ENCODE results near the gene DOCK3.
"Not testable (repeated sequence)": the region's sequence is repeated elsewhere in the genome, so short reads cannot be mapped to it uniquely, and the experiment has no call there.

Gene DOCK3

DNA sequence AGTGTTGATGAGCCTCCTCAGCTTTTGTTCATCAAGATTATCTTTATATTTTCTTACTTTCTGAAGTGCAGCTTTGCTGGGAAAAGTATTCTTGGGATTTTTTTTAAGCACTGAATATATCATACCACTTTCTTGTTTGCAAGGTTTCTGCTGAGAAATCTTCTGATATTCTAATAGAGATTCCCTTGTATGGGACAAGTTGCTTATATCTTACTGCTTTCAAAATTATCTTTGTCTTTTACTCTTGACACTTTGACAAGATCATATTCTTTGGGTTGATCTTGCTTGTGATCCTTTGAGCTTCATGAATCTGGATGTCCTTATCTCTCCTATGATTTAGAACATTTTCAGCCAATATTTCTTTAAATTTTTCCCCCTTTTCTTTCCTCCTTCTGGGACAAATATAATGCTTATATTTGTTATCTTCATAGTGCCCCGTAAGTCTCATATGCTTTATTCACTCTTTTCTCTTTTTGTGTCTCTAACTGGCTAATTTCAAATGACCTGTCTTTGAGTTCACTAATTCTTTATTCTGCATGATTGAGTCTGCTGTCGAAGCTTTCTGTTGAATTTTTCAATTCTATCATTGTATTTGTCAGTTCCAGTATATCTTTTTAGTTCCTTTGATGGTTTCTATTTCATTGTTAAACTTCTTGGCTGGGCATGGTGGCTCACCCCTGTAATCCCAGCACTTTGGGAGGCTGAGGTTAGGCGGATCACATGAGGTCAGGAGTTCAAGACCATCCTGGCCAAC lies 499.0 kb downstream of the DOCK3 start:
- TF ChIP-seq, protein P1, sequence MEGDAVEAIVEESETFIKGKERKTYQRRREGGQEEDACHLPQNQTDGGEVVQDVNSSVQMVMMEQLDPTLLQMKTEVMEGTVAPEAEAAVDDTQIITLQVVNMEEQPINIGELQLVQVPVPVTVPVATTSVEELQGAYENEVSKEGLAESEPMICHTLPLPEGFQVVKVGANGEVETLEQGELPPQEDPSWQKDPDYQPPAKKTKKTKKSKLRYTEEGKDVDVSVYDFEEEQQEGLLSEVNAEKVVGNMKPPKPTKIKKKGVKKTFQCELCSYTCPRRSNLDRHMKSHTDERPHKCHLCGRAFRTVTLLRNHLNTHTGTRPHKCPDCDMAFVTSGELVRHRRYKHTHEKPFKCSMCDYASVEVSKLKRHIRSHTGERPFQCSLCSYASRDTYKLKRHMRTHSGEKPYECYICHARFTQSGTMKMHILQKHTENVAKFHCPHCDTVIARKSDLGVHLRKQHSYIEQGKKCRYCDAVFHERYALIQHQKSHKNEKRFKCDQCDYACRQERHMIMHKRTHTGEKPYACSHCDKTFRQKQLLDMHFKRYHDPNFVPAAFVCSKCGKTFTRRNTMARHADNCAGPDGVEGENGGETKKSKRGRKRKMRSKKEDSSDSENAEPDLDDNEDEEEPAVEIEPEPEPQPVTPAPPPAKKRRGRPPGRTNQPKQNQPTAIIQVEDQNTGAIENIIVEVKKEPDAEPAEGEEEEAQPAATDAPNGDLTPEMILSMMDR (IDR thresholded peaks at IDR 0.05; ENCODE audit: borderline replicate concordance, control extremely low read depth, extremely low read depth, insufficient read depth, missing control alignments) = no peak
- no peak for DNase-seq (ENCODE audit: low spot score)
- in situ Hi-C loops (cut with MboI; ENCODE audit: low sequenced_read_pairs, unreplicated experiment) = no loop called here

DNA sequence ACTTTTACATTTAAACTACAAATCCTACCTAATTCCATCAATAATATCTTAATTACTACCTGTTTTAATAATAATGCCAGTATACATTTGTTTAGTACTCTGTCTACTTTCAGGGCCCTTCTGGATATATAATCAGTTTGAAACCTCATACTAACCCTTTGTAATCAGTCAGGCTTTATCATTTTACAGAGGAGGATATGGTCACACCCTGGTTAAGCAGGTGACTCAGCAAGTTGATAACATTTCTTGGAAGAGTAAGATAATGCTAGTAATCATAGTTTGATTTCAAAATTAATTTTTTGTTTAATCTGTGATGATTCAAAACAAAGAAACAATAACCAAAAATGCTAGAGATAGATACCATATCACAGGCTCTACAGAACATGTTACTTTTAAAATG lies 502.2 kb downstream of the DOCK3 start:
- no peak for DNase-seq (ENCODE audit: low spot score)
- in situ Hi-C loops (cut with MboI; ENCODE audit: low sequenced_read_pairs, unreplicated experiment) = no loop called here
- TF ChIP-seq, protein P1 (IDR thresholded peaks at IDR 0.05; ENCODE audit: borderline replicate concordance, control extremely low read depth, extremely low read depth, insufficient read depth, missing control alignments) = no peak

DNA sequence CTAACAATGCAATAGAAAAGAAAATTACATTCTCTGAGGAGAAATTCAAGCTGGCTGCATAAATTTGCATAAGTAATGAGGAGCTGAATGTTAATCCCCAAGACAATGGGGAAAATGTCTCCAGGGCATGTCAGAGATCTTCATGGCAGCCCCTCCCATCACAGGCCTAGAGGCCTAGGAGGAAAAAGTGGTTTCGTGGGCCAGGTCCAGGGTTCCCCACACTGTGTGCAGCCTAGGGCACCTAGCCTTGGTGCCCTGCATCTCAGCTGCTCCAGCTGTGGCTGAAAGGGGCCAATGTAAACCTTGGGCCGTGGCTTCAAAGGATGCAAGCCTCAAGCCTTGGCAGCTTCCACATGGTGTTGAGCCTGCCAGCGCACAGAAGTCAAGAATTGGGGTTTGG lies 511.7 kb downstream of the DOCK3 start:
- in situ Hi-C loops (cut with MboI; ENCODE audit: low sequenced_read_pairs, unreplicated experiment); DNase-seq (ENCODE audit: low spot score): not testable (repeated sequence)

DNA sequence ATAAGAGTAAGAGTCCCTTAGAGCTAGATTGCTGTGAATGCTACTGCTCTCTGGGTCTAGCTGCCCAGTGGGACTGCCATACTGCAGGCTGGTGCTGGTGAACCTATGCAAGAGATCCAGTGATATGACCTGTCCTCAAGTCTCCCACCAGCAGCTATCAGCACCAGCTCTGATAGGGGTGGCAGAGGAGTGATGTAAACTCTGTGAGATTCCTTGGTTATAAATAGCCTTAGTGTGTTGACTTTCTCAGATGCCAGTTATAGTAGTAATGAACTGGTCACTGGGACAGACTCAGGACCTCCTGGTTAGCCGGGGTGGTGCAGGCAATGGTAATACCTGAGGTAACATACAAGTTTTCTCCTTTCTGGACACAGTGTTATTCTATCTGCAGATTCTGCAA lies 515.5 kb downstream of the DOCK3 start:
- DNase-seq (ENCODE audit: low spot score) = no peak
- TF ChIP-seq, protein P1 (IDR thresholded peaks at IDR 0.05; ENCODE audit: borderline replicate concordance, control extremely low read depth, extremely low read depth, insufficient read depth, missing control alignments) = no peak
- in situ Hi-C loops (cut with MboI; ENCODE audit: low sequenced_read_pairs, unreplicated experiment) = no loop called here

DNA sequence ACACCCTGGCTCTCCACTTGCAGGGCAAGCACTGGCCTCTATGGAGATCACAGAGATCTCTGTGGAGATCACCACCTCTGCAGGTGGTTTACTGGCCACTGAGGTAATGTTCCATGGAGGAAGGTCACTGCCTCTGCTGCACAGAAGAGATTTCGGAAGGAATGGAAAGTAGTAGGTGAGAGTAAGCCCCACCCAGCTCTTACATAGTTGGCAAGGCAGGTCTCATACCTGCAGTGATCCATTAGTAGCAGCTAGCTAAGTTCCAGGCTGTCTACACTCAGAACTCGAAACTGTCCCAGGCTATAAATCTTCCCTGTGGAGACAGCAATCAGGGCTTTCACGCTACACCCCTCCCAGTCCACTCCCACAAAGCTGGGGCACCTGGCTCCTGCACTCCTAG lies 516.1 kb downstream of the DOCK3 start:
- TF ChIP-seq, protein P1 (IDR thresholded peaks at IDR 0.05; ENCODE audit: borderline replicate concordance, control extremely low read depth, extremely low read depth, insufficient read depth, missing control alignments) = no peak
- in situ Hi-C loops (cut with MboI; ENCODE audit: low sequenced_read_pairs, unreplicated experiment) = no loop called here
- no peak for DNase-seq (ENCODE audit: low spot score)

DNA sequence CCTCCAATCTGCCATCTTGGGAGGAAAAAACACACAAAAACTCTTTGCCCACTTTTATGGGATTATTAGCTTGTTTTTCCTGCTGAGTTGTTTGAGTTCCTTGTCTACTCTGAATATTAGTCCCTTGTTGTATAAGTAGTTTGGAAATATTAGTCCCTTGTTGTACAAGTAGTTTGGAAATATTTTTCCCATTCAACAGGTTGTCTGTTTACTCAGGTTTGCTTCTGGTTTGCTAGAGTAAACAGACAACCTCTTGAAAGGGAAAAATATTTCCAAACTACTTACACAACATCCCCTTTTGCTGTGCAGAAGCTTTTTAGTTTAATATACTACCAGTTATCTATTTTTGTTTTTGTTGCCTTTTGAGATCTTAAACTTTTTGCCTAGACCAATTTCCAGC lies 517.0 kb downstream of the DOCK3 start:
- TF ChIP-seq, protein P1 (IDR thresholded peaks at IDR 0.05; ENCODE audit: borderline replicate concordance, control extremely low read depth, extremely low read depth, insufficient read depth, missing control alignments) = no peak
- DNase-seq (ENCODE audit: low spot score) = no peak

DNA sequence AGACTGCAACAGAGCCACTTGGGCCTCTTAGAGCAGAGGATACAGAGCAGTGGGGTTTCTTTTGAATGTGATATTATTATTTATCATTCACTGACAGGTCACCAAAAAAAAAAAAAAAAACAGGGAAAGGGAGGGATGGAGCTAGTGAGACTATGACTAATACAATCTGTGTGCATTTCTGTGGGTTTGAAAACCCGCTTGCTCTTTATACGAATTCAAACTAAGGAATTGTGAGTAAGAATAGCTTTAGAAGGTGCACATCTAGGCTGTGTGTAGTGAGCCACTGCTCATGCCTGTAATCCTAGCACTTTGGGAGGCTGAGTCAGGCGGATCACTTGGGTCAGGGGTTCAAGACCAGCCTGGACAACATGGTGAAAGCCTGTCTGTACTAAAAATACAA lies 523.8 kb downstream of the DOCK3 start:
- TF ChIP-seq, protein P1 (IDR thresholded peaks at IDR 0.05; ENCODE audit: borderline replicate concordance, control extremely low read depth, extremely low read depth, insufficient read depth, missing control alignments) = no peak
- in situ Hi-C loops (cut with MboI; ENCODE audit: low sequenced_read_pairs, unreplicated experiment) = no loop called here
- no peak for DNase-seq (ENCODE audit: low spot score)

More for the DNA sequence above, 517.0 kb downstream of the DOCK3 start:
- in situ Hi-C loops (cut with MboI; ENCODE audit: low sequenced_read_pairs, unreplicated experiment) = no loop called here

DNA sequence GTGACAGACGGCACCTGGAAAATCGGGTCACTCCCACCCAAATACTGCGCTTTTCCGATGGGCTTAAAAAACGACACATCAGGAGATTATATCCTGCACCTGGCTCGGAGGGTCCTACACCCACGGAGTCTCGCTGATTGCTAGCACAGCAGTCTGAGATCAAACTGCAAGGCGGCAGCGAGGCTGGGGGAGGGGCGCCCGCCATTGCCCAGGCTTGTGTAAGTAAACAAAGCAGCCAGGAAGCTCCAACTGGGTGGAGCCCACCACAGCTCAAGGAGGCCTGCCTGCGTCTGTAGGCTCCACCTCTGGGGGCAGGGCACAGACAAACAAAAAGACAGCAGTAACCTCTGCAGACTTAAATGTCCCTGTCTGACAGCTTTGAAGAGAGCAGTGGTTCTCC lies 524.6 kb downstream of the DOCK3 start:
- in situ Hi-C loops (cut with MboI; ENCODE audit: low sequenced_read_pairs, unreplicated experiment); DNase-seq (ENCODE audit: low spot score): not testable (repeated sequence)
